Measurements from ENCODE around the gene HORMAD2. TPM values are rescaled to one million over a fixed set of nuclear protein-coding genes. Genes with fewer than 3 reads are reported as not detected.

The HORMAD2 gene
- total RNA-seq, 1 experiment from 2014 or later: not detected

GRCh38 chr22:30040499-30041260 is 39.6 kb upstream of the HORMAD2 start:
- Mint-ChIP-seq H3K27me3 (ENCODE audit: low read depth) (no peaks in the 10 kb centered on the region), H3K9me3 (no peaks in the 10 kb centered on the region), H3K27ac (no peak overlapping the region), H3K36me3 (no peaks in the 10 kb centered on the region), H3K4me3 (no peak overlapping the region), H3K4me1 (peaks cover 6% of the 10 kb centered on the region; the same call in 1 of the 2 replicates)
- ChIA-PET POLR2A (no interaction called here), CTCF (interaction anchor here (0.7 to 1.1 kb wide), 2 partner anchors 15 to 351 kb away, joined by 3 read pairs; no protein-coding TSS in a partner anchor)
- ATAC-seq (no peak), DNase-seq (ENCODE audit: low spot score) (no peak)
- TF ChIP-seq JUN (CRISPR knock-in tag; IDR thresholded peaks at IDR 0.05) (no peak), TCF7 (CRISPR knock-in tag; IDR thresholded peaks at IDR 0.05; ENCODE audit: low read depth) (no peak), ARID4B (CRISPR knock-in tag; IDR thresholded peaks at IDR 0.05; ENCODE audit: borderline replicate concordance) (no peak), SMAD4 (CRISPR knock-in tag; IDR thresholded peaks at IDR 0.05) (no peak), NFYB (CRISPR knock-in tag; conservative IDR thresholded peaks at IDR 0.05; ENCODE audit: low read depth) (no peak), ERG (CRISPR knock-in tag; IDR thresholded peaks at IDR 0.05) (no peak), IRF2 (CRISPR knock-in tag; IDR thresholded peaks at IDR 0.05; ENCODE audit: borderline replicate concordance, low read depth) (no peak), CBFB (CRISPR knock-in tag; IDR thresholded peaks at IDR 0.05; ENCODE audit: low read depth) (no peak), SMAD3 (CRISPR knock-in tag; IDR thresholded peaks at IDR 0.05; ENCODE audit: borderline replicate concordance) (no peak), GRHL2 (CRISPR knock-in tag; IDR thresholded peaks at IDR 0.05; ENCODE audit: insufficient replicate concordance, severe bottlenecking) (no peak), CREB1 (CRISPR knock-in tag; IDR thresholded peaks at IDR 0.05) (no peak), USF1 (CRISPR knock-in tag; IDR thresholded peaks at IDR 0.05) (no peak), ZNF121 (CRISPR knock-in tag; IDR thresholded peaks at IDR 0.05) (no peak), OVOL2 (CRISPR knock-in tag; IDR thresholded peaks at IDR 0.05; ENCODE audit: borderline replicate concordance) (no peak), CTCF (IDR thresholded peaks at IDR 0.05) (no peak), AR (CRISPR knock-in tag; IDR thresholded peaks at IDR 0.05) (no peak), ELF4 (CRISPR knock-in tag; IDR thresholded peaks at IDR 0.05; ENCODE audit: low read depth) (no peak), ZNF532 (CRISPR knock-in tag; IDR thresholded peaks at IDR 0.05; ENCODE audit: borderline replicate concordance) (no peak)
